ENCODE results near the gene AVPI1.
"Not testable (repeated sequence)": the region's sequence is repeated elsewhere in the genome, so short reads cannot be mapped to it uniquely, and the experiment has no call there.

AVPI1 gene

DNA sequence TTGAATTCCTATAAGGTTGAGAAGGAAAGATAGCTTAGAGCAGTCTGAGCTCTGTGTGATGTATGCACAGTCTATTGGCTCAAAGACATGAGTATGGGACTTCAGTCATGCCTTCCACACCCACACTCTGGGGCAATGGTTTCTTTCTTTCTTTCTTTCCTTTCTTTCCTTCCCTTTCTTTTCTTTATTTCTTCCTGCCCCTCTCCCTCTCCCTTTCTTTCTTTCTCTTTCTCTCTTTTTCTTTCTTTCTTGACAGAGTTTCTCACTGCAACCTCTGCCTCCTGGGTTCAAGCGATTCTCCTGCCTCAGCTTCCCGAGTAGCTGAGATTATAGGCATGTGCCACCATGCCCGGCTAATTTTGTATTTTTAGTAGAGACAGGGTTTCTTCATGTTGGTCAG lies 48.0 kb downstream of the AVPI1 start:
- DNase-seq = not testable (repeated sequence)

DNA sequence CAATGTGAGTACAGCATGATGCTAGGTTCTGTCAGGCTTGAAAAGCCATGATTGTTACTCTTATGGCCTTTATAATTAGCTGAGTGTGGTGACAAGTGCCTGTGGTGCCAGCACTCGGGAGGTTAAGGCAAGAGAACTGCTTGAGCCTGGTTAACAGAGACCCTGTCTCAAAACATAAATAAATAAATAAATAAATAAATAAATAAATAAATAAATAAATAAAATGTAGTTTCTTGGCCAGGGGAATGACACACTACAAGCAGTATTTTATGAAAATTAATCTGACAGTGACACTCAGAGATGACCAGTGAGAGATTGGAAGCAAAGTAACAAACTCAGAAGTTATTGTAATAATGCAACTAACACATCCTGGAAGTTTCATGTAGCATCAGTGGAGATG lies 51.5 kb downstream of the AVPI1 start:
- DNase-seq = no peak

DNA sequence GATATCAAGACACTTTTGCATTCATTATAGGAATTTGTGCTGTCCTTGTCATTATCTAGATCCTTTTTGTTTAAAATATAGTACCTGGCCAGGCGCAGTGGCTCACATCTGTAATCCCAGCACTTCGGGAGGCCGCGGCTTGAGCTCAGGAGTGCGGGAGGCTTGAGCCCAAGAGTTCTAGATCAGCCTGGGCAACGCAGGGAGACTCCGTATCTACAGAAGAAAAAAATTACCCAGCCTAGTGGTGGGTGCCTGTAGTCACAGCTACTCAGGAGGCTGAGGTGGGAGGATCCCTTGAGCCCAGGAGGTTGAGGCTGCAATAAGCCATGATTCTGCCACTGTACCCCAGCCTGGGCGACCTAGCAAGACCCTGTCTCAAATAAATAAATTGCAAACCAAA lies 53.1 kb downstream of the AVPI1 start:
- DNase-seq = no peak

DNA sequence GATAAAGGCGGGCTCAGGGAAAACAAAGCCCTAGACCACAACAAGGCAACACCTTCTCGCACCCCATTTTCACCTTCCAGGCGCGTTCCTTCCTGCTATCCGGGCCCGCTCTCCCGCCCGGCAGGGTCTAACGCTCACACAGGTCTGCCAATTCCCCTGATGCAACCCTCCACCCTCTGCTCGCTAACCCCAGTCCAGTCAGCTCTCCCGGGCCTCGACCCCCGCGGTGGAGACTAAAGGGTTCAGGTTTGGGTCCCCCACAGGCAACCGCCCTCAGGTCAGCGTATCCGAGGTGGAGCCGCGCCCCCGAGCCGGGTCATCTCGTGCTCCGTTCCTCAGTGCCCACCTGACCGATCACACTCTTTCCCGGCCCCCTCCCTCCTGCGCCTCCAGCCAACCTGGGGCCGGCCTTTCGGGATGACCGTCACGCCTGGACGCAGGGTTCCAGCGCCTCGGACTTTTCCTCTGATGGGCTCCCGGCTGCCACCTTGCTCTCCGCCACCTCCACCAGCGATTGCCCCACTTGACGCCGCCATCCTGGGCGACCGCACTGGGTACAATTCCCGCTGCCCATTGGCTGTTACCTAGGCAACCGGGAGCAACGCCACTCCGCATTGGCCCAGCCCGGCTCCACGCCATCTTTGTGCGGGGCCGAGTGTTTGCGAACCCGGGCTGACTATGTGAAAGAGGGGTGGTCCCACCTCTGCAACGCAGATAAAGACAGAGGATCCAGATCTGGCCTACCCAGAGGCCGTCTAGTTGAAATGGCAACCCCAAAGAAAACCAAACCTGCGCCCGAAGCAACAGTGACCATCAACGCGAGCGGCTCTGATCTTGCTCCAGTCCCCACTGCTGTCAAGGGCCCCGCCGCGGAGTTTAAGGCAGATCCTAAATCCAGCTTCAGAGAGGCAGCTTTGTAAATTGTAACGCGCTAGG lies 53.8 kb downstream of the AVPI1 start, which contains the start of gene MORN4:
Gene MORN4 (minus strand): TSS at position 552 of the 936 bp plus-strand sequence. CDS start 13,847 bp downstream, outside the sequence.
- peak; percentile 68 for DNase-seq

DNA sequence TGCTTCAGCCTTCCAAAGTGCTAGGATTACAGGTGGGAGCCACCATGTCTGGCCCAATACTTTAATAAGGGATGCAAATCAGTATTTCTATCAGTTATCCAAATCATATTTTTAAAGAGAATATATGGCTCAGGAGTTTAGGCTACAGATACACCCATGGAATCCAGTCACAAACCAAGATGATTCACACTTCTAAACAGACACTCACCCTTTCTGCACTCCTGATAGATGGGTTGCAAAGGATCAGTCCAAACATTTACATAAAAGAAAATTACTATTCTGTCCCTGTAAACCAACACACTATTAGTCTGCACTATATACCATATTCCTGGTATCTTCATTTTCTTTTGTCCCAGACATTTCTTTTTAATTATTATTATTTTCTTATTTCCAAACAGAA lies 55.9 kb downstream of the AVPI1 start:
- DNase-seq = no peak

DNA sequence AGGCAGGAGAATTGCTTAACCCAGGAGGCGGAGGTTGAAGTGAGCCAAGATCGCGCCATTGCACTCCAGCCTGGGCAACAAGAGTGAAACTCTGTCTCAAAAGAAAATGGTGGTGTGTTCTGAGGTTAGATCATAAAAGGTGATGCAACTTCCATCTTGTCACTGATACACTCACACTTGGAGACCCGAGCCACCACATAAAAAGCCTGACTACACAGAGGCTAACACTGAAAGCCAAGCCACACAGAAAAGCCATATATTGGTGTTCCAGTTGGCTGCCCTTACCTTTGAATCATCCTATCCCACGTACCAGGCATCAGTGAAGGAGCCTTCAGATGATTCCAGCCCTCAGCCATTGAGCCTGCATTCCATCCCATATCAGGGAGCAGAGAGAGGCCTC lies 57.8 kb downstream of the AVPI1 start:
- DNase-seq = no peak

DNA sequence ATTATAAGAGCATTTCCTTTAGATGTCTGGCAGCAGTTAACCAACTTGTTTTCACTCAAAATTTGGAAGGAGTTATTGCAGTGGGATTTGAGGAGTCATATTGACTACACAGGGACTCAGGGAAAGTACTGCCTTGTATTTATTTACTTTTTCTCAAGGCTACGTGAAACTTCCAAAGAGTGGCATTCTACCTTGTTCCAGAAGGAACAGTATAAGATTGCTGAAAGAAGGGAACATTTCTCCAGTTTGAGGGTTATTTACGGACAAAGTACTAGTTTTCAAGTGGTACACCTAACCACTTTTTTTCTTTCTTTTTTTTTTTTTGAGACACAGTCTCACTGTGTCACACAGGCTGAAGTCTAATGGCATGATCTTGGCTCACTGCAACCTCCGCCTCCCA lies 58.8 kb downstream of the AVPI1 start:
- DNase-seq = no peak

DNA sequence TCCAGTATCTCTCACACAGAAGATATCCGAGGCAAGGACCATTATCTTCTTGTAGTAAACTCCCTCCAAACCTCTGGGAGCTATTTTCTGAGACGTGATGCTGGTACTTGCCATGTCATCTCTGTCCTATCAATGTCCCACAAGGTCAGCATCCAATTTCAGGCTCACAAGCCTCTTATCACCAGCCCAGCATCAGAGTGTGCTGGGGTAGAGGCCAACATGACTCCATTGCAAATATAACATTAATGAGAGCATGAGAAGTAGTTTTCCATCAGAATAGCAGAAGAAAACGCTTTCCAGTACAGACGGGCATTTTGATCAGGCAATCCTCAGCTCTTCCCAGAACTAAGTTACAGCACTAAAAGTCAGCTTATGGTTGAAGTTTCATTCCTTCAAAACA lies 59.3 kb downstream of the AVPI1 start:
- no peak for DNase-seq

Data from DMS79 (cell line).